GM12875 (cell line): ENCODE data around the gene SYNGR1.

Source experiments
- H3K4me3 ChIP-seq: one replicate; pipeline ENCODE4 v1.5.1; 2011; ENCODE audit warnings: low read depth, low read length, control low read depth
- TF ChIP-seq, protein P1 (sequence below): IDR thresholded peaks from 2 replicates; pipeline ENCODE4 v1.5.1; 2011; ENCODE audit warnings: low read depth, mild to moderate bottlenecking, control low read depth, inconsistent platforms, low read length, moderate library complexity, borderline replicate concordance; ENCODE audit not compliant: insufficient read depth

Gene SYNGR1

DNA sequence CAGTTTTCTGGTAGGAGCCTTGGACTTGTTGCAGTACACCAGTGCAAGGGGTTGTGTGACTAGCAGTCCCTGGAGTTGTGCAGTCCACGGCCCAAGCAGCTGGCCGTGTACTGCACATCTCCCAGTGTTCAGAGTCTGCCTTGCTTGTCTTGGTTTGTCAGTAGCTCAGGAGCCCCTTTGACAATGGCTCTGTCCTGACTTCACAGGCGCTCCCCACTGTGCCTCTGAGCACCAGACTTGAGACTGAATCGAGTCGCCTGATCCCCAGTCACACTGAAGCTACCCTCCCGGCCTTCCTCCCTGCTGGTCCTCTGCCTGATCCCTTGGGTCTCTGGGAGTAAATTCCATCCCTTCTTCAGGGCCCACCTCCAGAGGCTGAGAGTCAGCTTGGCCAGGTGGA lies 19.4 kb downstream of the SYNGR1 start:
- H3K4me3 ChIP-seq: no peak overlapping the region
- TF ChIP-seq, protein P1, sequence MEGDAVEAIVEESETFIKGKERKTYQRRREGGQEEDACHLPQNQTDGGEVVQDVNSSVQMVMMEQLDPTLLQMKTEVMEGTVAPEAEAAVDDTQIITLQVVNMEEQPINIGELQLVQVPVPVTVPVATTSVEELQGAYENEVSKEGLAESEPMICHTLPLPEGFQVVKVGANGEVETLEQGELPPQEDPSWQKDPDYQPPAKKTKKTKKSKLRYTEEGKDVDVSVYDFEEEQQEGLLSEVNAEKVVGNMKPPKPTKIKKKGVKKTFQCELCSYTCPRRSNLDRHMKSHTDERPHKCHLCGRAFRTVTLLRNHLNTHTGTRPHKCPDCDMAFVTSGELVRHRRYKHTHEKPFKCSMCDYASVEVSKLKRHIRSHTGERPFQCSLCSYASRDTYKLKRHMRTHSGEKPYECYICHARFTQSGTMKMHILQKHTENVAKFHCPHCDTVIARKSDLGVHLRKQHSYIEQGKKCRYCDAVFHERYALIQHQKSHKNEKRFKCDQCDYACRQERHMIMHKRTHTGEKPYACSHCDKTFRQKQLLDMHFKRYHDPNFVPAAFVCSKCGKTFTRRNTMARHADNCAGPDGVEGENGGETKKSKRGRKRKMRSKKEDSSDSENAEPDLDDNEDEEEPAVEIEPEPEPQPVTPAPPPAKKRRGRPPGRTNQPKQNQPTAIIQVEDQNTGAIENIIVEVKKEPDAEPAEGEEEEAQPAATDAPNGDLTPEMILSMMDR: no peak

DNA sequence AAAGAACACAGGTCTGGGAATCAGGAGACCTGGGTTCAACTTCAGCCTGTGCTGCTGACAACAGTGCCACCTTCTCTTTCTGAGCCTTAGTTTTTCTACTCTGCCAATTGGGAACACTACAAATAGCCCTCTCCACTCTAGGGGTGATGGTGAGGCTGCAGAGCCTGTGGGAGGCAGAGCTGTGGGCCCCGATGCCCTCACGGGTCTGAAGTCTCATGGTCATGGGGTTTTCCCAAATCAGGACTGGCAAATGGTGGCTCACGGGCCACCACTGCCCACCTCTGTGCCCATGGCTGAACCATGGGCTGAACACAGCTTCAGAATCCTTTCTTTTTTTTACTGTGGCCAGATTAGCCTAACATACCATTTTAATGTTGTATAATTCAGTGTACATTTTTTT lies 19.8 kb downstream of the SYNGR1 start:
- TF ChIP-seq, protein P1: no peak
- no peak overlapping the region for H3K4me3 ChIP-seq

DNA sequence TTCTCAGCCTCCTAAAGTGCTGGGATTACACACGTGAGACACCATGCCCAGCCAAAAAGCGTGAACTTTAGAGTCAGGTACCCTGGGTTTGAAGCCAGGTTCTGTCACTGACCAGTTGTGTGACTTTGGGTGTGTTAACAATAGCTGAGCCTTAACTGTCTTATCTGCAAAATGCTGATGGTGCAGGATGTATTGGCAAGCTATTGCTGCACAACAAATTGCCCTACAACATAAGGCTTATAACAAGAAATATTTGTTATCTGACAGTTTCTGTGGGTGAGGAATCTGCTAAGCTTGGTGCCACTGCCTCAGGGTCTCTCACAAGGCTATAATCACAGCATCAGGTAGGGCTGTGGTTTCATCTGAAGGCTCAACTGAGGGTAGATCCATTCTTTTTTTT lies 21.9 kb downstream of the SYNGR1 start:
- TF ChIP-seq, protein P1: no peak
- no peak overlapping the region for H3K4me3 ChIP-seq

GRCh38 chr22:39374191-39374590 lies 24.4 kb downstream of the SYNGR1 start:
- no peak overlapping the region for H3K4me3 ChIP-seq
- TF ChIP-seq, protein P1: no peak

- H3K4me3 ChIP-seq: no peak overlapping the region
- TF ChIP-seq, protein P1: no peak
These were observed 25.0 kb downstream of the SYNGR1 start for GRCh38 chr22:39374801-39375200.

GRCh38 chr22:39375646-39376045 lies 25.9 kb downstream of the SYNGR1 start:
- H3K4me3 ChIP-seq: no peak overlapping the region
- TF ChIP-seq, protein P1: no peak

DNA sequence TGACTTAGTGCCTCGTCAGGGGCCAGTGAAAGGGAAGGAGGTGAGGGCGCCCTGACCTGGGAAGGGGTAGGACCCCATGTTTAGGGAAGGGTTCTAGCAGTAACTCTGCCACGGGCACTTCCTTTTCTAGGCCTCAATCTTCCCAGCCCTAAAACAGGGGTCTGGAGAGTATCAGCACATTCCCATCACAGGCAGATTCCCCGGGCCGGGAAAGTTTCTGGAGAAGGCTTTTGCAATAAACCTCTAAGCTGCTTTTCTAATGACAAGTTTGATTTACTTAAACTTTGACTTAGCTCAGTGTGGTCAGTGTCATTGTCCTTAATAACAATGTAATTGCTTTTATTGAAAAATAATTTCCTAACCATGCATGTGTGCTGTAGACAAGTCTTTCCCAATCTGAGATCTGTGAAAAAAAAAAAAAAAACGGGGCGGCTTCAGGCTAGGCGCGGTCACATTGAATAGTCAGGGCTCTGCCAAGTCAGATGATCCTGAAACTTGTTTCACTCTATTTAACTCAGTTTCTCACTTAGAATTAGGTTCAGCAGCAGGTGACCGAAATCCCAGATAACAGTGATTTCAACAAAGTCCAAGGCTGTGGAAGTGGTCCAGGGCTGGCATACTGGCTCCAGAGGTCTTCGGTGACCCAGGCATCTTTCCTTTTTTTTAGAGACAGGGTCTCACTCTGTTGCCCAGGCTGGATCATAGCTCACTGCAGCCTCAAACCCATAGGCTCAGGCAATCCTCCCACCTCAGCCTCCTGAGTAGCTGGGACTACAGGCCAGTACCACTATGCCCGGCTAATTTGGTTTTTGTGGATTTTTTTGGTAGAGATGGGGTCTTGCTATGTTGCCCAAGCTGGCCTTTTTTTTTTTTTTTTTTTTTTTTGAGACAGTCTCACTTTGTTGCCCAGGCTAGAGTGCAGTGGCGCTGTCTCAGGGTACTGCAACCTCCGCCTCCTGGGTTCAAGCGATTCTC lies 30.3 kb downstream of the SYNGR1 start:
- TF ChIP-seq, protein P1: no peak

More for the DNA sequence above, 30.3 kb downstream of the SYNGR1 start:
- no peak overlapping the region for H3K4me3 ChIP-seq
